ENCODE measurements around the gene LRRC8C. TPM values are rescaled to one million over a fixed set of nuclear protein-coding genes. Genes with fewer than 3 reads are reported as not detected.

LRRC8C gene
- total and polyA plus RNA-seq, 2 of the 8 experiments (the other 6 are each of a cell fraction or from before 2014, with no cell fraction given): 1.1 to 2.1 TPM

GRCh38 chr1:89698624-89699023 lies 65.7 kb downstream of the LRRC8C start:
- H2BK15ac ChIP-seq (ENCODE audit: low read length): no peak overlapping the region
- H3K56ac ChIP-seq (replicated peaks; ENCODE audit: insufficient read length, low read depth, low read length): no peak overlapping the region
- no peak overlapping the region for H2AK5ac ChIP-seq (ENCODE audit: low read depth, low read length)
- H3K4me2 ChIP-seq (ENCODE audit: insufficient read depth in 1 of 2, low read depth in 2 of 2, low read length in 2 of 2): no peak overlapping the region
- H2AFZ ChIP-seq (ENCODE audit: low read length): no peak overlapping the region
- no peak overlapping the region for H2BK12ac ChIP-seq (ENCODE audit: low read depth, low read length)
- H3K4me1 ChIP-seq (replicated peaks in 1 of 4; ENCODE audit: control insufficient read depth in 3 of 4, insufficient read depth in 4 of 4, low read length in 3 of 4): no peaks in the 10 kb centered on the region
- H3K9me3 ChIP-seq (ENCODE audit: insufficient read depth in 2 of 2, low read depth in 1 of 2, low read length in 1 of 2): no peaks in the 10 kb centered on the region
- H3K36me3 ChIP-seq (ENCODE audit: control insufficient read depth in 2 of 4, insufficient read depth in 4 of 4, low read length in 3 of 4): no peaks in the 10 kb centered on the region
- H4K8ac ChIP-seq (ENCODE audit: extremely low read depth, insufficient read depth, low read length): no peak overlapping the region
- no peaks in the 10 kb centered on the region for H4K20me1 ChIP-seq (replicated peaks in 1 of 2; ENCODE audit: control insufficient read depth in 1 of 2, insufficient read depth in 2 of 2, low read length in 2 of 2)
- FAIRE-seq (no peak), DNase-seq (ENCODE audit: low read depth in 1 of 2, low spot score in 2 of 2) (no peak)
- H3K18ac ChIP-seq (ENCODE audit: extremely low read depth, low read length): no peak overlapping the region
- no peak overlapping the region for H3K4ac ChIP-seq (replicated peaks; ENCODE audit: insufficient read length, low read depth, low read length)
- no peaks in the 10 kb centered on the region for H3K79me1 ChIP-seq (ENCODE audit: low read depth, low read length)
- no peak overlapping the region for H3K9ac ChIP-seq (replicated peaks in 1 of 4; ENCODE audit: extremely low read depth in 1 of 4, low read depth in 3 of 4, low read length in 3 of 4)
- CTCF ChIA-PET (ENCODE audit: partially characterized antibody): interaction anchor here (1.1 to 5.9 kb wide), 2 partner anchors 27 to 65 kb away, joined by 3 to 19 read pairs; no protein-coding TSS in a partner anchor
- no peaks in the 10 kb centered on the region for H3K27me3 ChIP-seq (replicated peaks in 1 of 4; ENCODE audit: control insufficient read depth in 3 of 4, extremely low read depth in 1 of 4, insufficient read depth in 3 of 4, low read length in 3 of 4)
- H4K91ac ChIP-seq (replicated peaks; ENCODE audit: insufficient read length, low read length): no peak overlapping the region
- no peak overlapping the region for H2BK20ac ChIP-seq (ENCODE audit: low read length)
- H3K79me2 ChIP-seq (ENCODE audit: control insufficient read depth in 1 of 2, insufficient read depth in 2 of 2, low read length in 2 of 2): no peaks in the 10 kb centered on the region
- no peak overlapping the region for H2BK120ac ChIP-seq (replicated peaks; ENCODE audit: low read depth, low read length)
- no peak overlapping the region for H4K5ac ChIP-seq (ENCODE audit: insufficient read length, low read depth, low read length)
- no peak overlapping the region for H2BK5ac ChIP-seq (ENCODE audit: low read depth, low read length)
- no peak overlapping the region for H3K23ac ChIP-seq (ENCODE audit: insufficient read length)
- 95% methylated on average over 1 of the region's 1 CpG; no CpG with 5 or more reads in 1 of the 2 experiments for WGBS, 2 experiments (ENCODE audit: extremely low coverage in 1 of 2, insufficient coverage in 1 of 2, insufficient read length in 1 of 2, insufficient replicate concordance in 2 of 2, low coverage in 1 of 2, low lambda C conversion rate in 2 of 2, missing lambda C conversion rate in 1 of 2)
- H3K14ac ChIP-seq (ENCODE audit: insufficient read length): no peak overlapping the region
- H3K4me3 ChIP-seq (ENCODE audit: extremely low read depth in 1 of 4, insufficient read depth in 2 of 4, low read depth in 3 of 4, low read length in 4 of 4): no peak overlapping the region
- H3K23me2 ChIP-seq (ENCODE audit: low read depth, low read length): no peaks in the 10 kb centered on the region
- H3K27ac ChIP-seq (ENCODE audit: low read depth, low read length): no peak overlapping the region
- POLR2A ChIA-PET (ENCODE audit: partially characterized antibody): no interaction called here
- TF ChIP-seq CBX5 (IDR thresholded peaks at IDR 0.05; ENCODE audit: low read depth, low read length) (no peak), KDM4A (IDR thresholded peaks at IDR 0.05; ENCODE audit: low read depth, low read length, severe bottlenecking) (no peak), CBX8 (IDR thresholded peaks at IDR 0.05; ENCODE audit: borderline replicate concordance, low read depth, low read length) (no peak), CHD1 (IDR thresholded peaks at IDR 0.05; ENCODE audit: low read depth, low read length) (no peak), SAP30 (IDR thresholded peaks at IDR 0.05; ENCODE audit: insufficient read depth, insufficient replicate concordance, low read length) (no peak), HDAC6 (IDR thresholded peaks at IDR 0.05; ENCODE audit: low read depth, low read length) (no peak), POLR2A (IDR thresholded peaks at IDR 0.05; ENCODE audit: control extremely low read depth in 1 of 2, low read depth in 2 of 2, low read length in 2 of 2) (no peak), FOSL1 (IDR thresholded peaks at IDR 0.05; ENCODE audit: insufficient read depth, low read depth, low read length) (no peak), SP1 (IDR thresholded peaks at IDR 0.05; ENCODE audit: low read depth, low read length) (no peak), ATF2 (IDR thresholded peaks at IDR 0.05; ENCODE audit: low read length) (no peak), TBP (IDR thresholded peaks at IDR 0.05; ENCODE audit: low read depth, low read length) (no peak), KDM1A (IDR thresholded peaks at IDR 0.05; ENCODE audit: borderline replicate concordance, low read length) (no peak), CTBP2 (IDR thresholded peaks at IDR 0.05; ENCODE audit: borderline replicate concordance, insufficient read depth, insufficient read length, low read length) (no peak), BACH1 (IDR thresholded peaks at IDR 0.05; ENCODE audit: low read length) (no peak)

Data from H1 (cell line).